ENCODE data around the gene ARF1. TPM values are rescaled to one million over a fixed set of nuclear protein-coding genes. Genes with fewer than 3 reads are reported as not detected.

The ARF1 gene
- total RNA-seq, 1 donor: 231 TPM

- no peak for TF ChIP-seq CTCF (IDR thresholded peaks at IDR 0.05; ENCODE audit: extremely low read depth, low read depth, low read length)
- no peaks in the 10 kb centered on the region for H3K36me3 ChIP-seq (ENCODE audit: insufficient read depth, low read length)
- H4K20me1 ChIP-seq (ENCODE audit: insufficient read depth, low read length): no peaks in the 10 kb centered on the region
- no peak overlapping the region for H3K27ac ChIP-seq (ENCODE audit: low read depth, low read length)
- H3K4me3 ChIP-seq (ENCODE audit: insufficient read depth, low read length): no peak overlapping the region
- H3K4me2 ChIP-seq (ENCODE audit: insufficient read depth, low read length): no peak overlapping the region
- DNase-seq (ENCODE audit: insufficient read length, low spot score, missing footprints): peak; percentile 66
- no peak overlapping the region for H2AFZ ChIP-seq (ENCODE audit: low read length)
- H3K79me2 ChIP-seq (ENCODE audit: insufficient read depth, low read length): no peaks in the 10 kb centered on the region
- no peaks in the 10 kb centered on the region for H3K9me3 ChIP-seq (ENCODE audit: low read depth, low read length)
- no peaks in the 10 kb centered on the region for H3K4me1 ChIP-seq (ENCODE audit: insufficient read depth, low read length)
- peaks cover 30% of the 10 kb centered on the region for H3K27me3 ChIP-seq (ENCODE audit: insufficient read depth, low read length)
These were observed 17.6 kb upstream of the ARF1 start for GRCh38 chr1:228064741-228065542.

- no peaks in the 10 kb centered on the region for H3K4me1 ChIP-seq (ENCODE audit: insufficient read depth, low read length)
- H4K20me1 ChIP-seq (ENCODE audit: insufficient read depth, low read length): no peaks in the 10 kb centered on the region
- no peak overlapping the region for H3K4me3 ChIP-seq (ENCODE audit: insufficient read depth, low read length)
- H3K36me3 ChIP-seq (ENCODE audit: insufficient read depth, low read length): no peaks in the 10 kb centered on the region
- H3K27me3 ChIP-seq (ENCODE audit: insufficient read depth, low read length): peaks cover 22% of the 10 kb centered on the region
- no peak overlapping the region for H2AFZ ChIP-seq (ENCODE audit: low read length)
- no peaks in the 10 kb centered on the region for H3K9me3 ChIP-seq (ENCODE audit: low read depth, low read length)
- TF ChIP-seq CTCF (IDR thresholded peaks at IDR 0.05; ENCODE audit: extremely low read depth, low read depth, low read length): no peak
- H3K79me2 ChIP-seq (ENCODE audit: insufficient read depth, low read length): no peaks in the 10 kb centered on the region
- no peak overlapping the region for H3K27ac ChIP-seq (ENCODE audit: low read depth, low read length)
- H3K4me2 ChIP-seq (ENCODE audit: insufficient read depth, low read length): no peak overlapping the region
- DNase-seq (ENCODE audit: insufficient read length, low spot score, missing footprints): peak; percentile 68
These were observed 16.8 kb upstream of the ARF1 start for GRCh38 chr1:228065543-228066347.

- TF ChIP-seq CTCF (IDR thresholded peaks at IDR 0.05; ENCODE audit: extremely low read depth, low read depth, low read length): no peak
- H4K20me1 ChIP-seq (ENCODE audit: insufficient read depth, low read length): no peaks in the 10 kb centered on the region
- no peak overlapping the region for H2AFZ ChIP-seq (ENCODE audit: low read length)
- H3K27me3 ChIP-seq (ENCODE audit: insufficient read depth, low read length): peaks cover 15% of the 10 kb centered on the region
- H3K79me2 ChIP-seq (ENCODE audit: insufficient read depth, low read length): no peaks in the 10 kb centered on the region
- no peak overlapping the region for H3K4me2 ChIP-seq (ENCODE audit: insufficient read depth, low read length)
- no peaks in the 10 kb centered on the region for H3K4me1 ChIP-seq (ENCODE audit: insufficient read depth, low read length)
- peak; percentile 59 for DNase-seq (ENCODE audit: insufficient read length, low spot score, missing footprints)
- no peaks in the 10 kb centered on the region for H3K9me3 ChIP-seq (ENCODE audit: low read depth, low read length)
- H3K27ac ChIP-seq (ENCODE audit: low read depth, low read length): no peak overlapping the region
- no peak overlapping the region for H3K4me3 ChIP-seq (ENCODE audit: insufficient read depth, low read length)
- no peaks in the 10 kb centered on the region for H3K36me3 ChIP-seq (ENCODE audit: insufficient read depth, low read length)
These were observed 16.1 kb upstream of the ARF1 start for GRCh38 chr1:228066416-228066815.
